ENCODE measurements around the gene MRM2.
A peak's percentile ranks its signal among the peaks of the same experiment; 100 is the strongest.

The MRM2 gene

GRCh38 chr7:2258661-2259365, 16.8 kb upstream of the MRM2 start:
- DNase-seq (ENCODE audit: insufficient read length, low spot score) = no peak
- FAIRE-seq = no peak
- TF ChIP-seq POLR2A (IDR thresholded peaks at IDR 0.05; ENCODE audit: low read depth, low read length) = no peak
- no peak for TF ChIP-seq TAF1 (IDR thresholded peaks at IDR 0.05; ENCODE audit: low read depth, low read length)
- TF ChIP-seq POU2F2 (IDR thresholded peaks at IDR 0.05; ENCODE audit: low read depth, low read length) = no peak
- TF ChIP-seq SPI1 (IDR thresholded peaks at IDR 0.05; ENCODE audit: low read depth, low read length) = no peak
- TF ChIP-seq POLR2AphosphoS5 (IDR thresholded peaks at IDR 0.05; ENCODE audit: low read depth, low read length) = no peak

DNA sequence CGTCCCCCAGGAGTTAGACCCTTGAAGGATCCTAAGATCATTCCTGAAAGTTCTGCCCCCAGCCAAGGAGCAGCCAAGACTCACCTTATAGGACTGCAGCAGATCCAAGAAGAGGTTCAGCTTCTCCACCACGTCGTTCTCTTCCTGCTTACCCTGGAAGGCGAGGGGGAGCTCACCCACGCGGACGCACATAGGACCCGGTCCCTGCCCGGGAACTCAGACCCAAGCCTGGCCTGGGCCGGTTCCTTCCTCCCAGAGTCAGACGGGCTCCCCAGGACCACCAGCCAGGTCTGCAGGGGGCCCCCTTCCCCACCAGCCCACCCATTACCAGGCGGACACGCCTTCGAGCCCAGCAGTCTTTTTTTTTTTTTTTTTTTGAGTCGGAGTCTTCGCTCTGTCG, 15.6 kb upstream of the MRM2 start:
- FAIRE-seq (no peak), DNase-seq (ENCODE audit: insufficient read length, low spot score) (no peak)
- no peak for TF ChIP-seq POU2F2 (IDR thresholded peaks at IDR 0.05; ENCODE audit: low read depth, low read length)

DNA sequence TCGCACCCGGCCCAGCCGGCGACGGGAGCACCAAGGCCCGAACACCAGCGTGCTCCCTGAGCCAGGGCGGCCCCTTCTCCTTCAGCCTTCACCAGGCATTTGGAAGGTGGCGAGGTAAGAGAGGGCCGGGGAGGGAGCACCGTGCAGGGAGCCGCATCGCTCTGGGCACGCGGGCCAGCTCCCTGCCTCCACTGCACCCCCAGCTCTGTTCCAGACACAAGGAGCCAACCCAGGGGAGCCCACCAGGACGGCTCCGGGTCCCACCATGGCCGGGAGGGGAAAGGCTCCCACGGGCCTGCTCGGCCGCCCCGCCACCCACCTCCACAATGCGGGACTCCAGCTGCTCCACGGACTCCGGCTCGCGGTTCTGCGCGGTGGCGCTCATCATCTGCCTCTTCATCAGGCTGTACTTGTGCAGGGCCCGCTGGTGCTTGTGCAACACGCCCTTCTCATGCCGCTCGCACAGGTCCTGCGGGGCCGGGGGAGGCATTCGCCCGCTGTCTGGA, 15.1 kb upstream of the MRM2 start:
- no peak for TF ChIP-seq POU2F2 (IDR thresholded peaks at IDR 0.05; ENCODE audit: low read depth, low read length)
- TF ChIP-seq TAF1 (IDR thresholded peaks at IDR 0.05; ENCODE audit: low read depth, low read length) = no peak
- no peak for TF ChIP-seq SPI1 (IDR thresholded peaks at IDR 0.05; ENCODE audit: low read depth, low read length)
- no peak for TF ChIP-seq POLR2A (IDR thresholded peaks at IDR 0.05; ENCODE audit: low read depth, low read length)
- TF ChIP-seq POLR2AphosphoS5 (IDR thresholded peaks at IDR 0.05; ENCODE audit: low read depth, low read length) = no peak
- TF ChIP-seq PAX5 (IDR thresholded peaks at IDR 0.05; ENCODE audit: insufficient read depth, low read length, severe bottlenecking) = no peak
- no peak for FAIRE-seq

GRCh38 chr7:2256306-2257045, 14.5 kb upstream of the MRM2 start:
- TF ChIP-seq PAX5 (IDR thresholded peaks at IDR 0.05; ENCODE audit: insufficient read depth, low read length, severe bottlenecking) (no peak), SPI1 (IDR thresholded peaks at IDR 0.05; ENCODE audit: low read depth, low read length) (no peak), POLR2AphosphoS5 (IDR thresholded peaks at IDR 0.05; ENCODE audit: low read depth, low read length) (no peak), POLR2A (IDR thresholded peaks at IDR 0.05; ENCODE audit: low read depth, low read length) (no peak), TAF1 (IDR thresholded peaks at IDR 0.05; ENCODE audit: low read depth, low read length) (no peak), POU2F2 (IDR thresholded peaks at IDR 0.05; ENCODE audit: low read depth, low read length) (no peak)
- FAIRE-seq = no peak
- no peak for DNase-seq (ENCODE audit: insufficient read length, low spot score)

More for the DNA sequence above, 15.1 kb upstream of the MRM2 start:
- no peak for DNase-seq (ENCODE audit: insufficient read length, low spot score)

DNA sequence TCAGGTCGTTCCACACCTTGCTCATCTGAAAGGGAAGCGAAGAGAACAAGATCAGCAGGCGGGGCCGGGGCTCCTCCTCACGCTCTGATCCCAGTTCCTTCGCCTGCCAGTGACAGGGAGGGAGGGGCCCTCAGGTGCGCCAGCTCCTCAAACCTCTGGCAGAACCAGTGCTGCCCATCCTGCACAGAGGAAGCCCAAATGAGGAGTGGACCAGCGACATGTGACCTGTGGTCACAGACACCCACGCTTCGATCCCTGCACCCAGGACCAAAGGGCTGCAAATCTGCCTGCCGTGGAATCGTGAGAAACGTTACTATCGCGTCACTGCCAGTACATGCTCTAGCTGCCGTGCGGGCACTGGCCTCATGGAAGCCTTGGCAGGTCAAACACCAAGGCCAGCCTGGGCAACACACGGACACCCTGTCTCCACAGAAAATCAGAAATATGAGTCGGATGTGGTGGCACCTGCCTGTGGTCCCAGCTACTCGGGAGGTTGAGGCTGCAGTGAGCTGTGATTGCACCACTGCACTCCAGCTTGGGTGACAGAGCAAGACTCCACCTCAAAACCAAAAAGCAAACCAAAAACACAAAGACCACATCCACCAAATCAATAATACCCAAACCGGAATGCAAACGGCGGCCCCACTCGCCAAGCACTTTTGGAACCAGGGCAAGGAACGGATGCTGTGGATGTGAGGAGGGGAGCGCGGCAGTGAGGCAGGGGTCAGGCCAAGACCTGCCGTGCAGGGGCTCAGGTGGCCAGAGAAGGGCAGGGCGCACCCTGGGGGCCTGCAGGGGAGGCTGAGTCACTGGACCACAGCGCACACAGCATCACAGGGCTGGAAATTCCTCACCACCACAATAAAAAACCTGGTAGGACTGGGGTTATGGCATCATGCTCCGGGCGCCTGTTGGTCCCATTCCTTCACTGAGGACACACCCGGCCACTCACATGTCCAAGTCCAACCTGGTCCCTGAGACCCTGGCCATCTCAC, 13.4 kb upstream of the MRM2 start:
- no peak for TF ChIP-seq POLR2A (IDR thresholded peaks at IDR 0.05; ENCODE audit: low read depth, low read length)
- no peak for TF ChIP-seq POLR2AphosphoS5 (IDR thresholded peaks at IDR 0.05; ENCODE audit: low read depth, low read length)
- TF ChIP-seq SPI1 (IDR thresholded peaks at IDR 0.05; ENCODE audit: low read depth, low read length) = no peak
- TF ChIP-seq PAX5 (IDR thresholded peaks at IDR 0.05; ENCODE audit: insufficient read depth, low read length, severe bottlenecking) = no peak
- TF ChIP-seq POU2F2 (IDR thresholded peaks at IDR 0.05; ENCODE audit: low read depth, low read length) = no peak
- TF ChIP-seq TAF1 (IDR thresholded peaks at IDR 0.05; ENCODE audit: low read depth, low read length) = no peak
- FAIRE-seq (no peak), DNase-seq (ENCODE audit: insufficient read length, low spot score) (no peak)

DNA sequence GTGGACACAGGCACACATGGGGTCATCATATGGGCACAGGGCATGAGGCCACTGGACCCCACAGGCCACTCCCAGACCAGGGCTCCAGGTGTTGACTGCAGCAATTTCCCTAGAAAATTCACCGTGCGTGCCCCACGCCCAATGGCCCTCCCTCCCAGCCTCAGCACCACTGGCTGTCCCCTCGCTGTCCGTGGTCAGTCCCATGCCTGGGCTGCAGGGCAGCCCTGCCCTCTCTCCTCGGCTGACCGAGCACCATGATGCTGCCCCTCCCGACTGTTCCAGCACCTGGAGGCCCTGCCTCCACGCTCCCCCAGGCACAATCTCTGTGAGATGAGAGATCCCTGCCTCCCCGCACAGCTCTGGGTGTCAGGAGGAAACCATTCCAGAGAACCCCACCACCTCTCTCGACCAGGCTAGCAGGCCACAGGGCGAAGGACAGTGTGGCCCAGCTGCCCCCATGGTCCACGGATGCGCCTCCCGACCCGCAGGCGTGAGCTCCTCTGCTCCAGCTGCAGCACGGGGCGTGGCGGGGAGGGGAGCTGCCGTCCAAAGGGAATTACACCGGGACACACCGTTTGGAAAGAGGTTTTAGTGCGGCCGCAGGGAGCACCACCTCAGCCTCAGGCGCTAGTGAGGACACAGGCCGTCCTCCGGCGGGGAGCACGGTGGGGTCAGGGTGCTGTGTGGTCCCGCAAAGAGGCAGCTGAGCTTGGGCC, 12.6 kb upstream of the MRM2 start:
- DNase-seq (ENCODE audit: insufficient read length, low spot score) (no peak), FAIRE-seq (no peak)
- TF ChIP-seq POLR2A (IDR thresholded peaks at IDR 0.05; ENCODE audit: low read depth, low read length) (no peak), PAX5 (IDR thresholded peaks at IDR 0.05; ENCODE audit: insufficient read depth, low read length, severe bottlenecking) (no peak), POU2F2 (IDR thresholded peaks at IDR 0.05; ENCODE audit: low read depth, low read length) (no peak), POLR2AphosphoS5 (IDR thresholded peaks at IDR 0.05; ENCODE audit: low read depth, low read length) (no peak), SPI1 (IDR thresholded peaks at IDR 0.05; ENCODE audit: low read depth, low read length) (no peak), TAF1 (IDR thresholded peaks at IDR 0.05; ENCODE audit: low read depth, low read length) (no peak)

DNA sequence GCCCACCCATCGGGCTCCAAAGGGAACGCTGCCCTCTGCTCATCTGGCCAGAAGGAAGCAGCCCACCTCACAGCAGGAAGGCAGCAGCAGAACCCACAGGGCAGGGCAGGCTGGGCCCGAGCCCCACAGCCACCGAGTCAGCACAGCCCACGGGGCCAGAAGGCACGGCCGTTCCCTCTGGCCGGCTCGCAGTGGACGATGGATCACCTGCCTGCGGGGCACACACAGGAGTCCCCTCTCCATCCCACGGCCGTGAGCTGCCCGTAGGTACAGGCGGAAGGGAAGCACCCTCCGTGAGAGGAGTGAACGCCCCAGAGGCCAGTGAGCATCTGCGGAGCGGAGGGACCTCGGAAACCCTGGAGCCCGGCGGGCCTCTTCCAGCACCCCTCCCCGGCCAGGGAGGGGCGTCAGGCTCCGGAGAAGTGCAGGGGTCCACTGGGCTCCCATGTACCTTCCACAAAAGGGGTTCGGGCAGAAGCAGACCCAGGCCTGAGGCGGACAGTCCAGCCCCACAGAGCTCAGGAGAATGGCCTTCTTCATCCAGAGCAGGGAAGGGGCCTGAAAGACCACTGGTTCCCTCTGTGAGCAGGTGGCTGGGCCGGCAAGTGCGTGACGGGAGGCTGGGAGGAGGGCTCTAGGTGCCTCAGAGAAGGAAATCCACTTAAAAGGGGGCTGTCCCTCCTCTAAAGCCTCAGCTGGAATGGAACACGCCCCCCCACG, 11.7 kb upstream of the MRM2 start:
- TF ChIP-seq PAX5 (IDR thresholded peaks at IDR 0.05; ENCODE audit: insufficient read depth, low read length, severe bottlenecking) (no peak), POLR2AphosphoS5 (IDR thresholded peaks at IDR 0.05; ENCODE audit: low read depth, low read length) (no peak), POU2F2 (IDR thresholded peaks at IDR 0.05; ENCODE audit: low read depth, low read length) (no peak), POLR2A (IDR thresholded peaks at IDR 0.05; ENCODE audit: low read depth, low read length) (no peak), SPI1 (IDR thresholded peaks at IDR 0.05; ENCODE audit: low read depth, low read length) (no peak), TAF1 (IDR thresholded peaks at IDR 0.05; ENCODE audit: low read depth, low read length) (no peak)
- no peak for DNase-seq (ENCODE audit: insufficient read length, low spot score)
- FAIRE-seq = no peak

DNA sequence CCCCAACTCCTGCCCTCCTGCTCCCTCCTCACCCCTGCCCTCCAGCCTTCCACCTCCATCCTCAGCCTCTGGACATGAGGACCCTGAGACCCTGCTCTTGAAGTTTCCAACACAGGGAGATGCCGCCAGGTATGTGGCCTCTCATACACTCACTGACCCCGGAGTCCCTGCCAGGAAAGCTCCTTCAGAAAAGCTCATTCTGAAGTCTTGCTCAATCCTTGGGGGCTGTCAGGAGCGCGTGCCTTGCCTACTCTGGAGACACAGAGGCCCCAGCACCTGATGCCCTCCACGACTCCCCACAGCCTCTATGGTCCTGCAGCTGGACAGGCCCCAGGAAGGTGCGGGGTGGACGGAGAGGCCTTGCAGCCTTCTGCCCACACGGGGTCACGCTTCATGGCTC, 11.0 kb upstream of the MRM2 start:
- FAIRE-seq (no peak), DNase-seq (ENCODE audit: insufficient read length, low spot score) (no peak)
- no peak for TF ChIP-seq TAF1 (IDR thresholded peaks at IDR 0.05; ENCODE audit: low read depth, low read length)
- 0 out of 2 replicates have a peak, but pooled peaks have one; percentile 12 for TF ChIP-seq POLR2AphosphoS5 (IDR thresholded peaks at IDR 0.05; ENCODE audit: low read depth, low read length)
